Measurements from ENCODE around the gene AFMID. TPM values are rescaled to one million over a fixed set of nuclear protein-coding genes. Genes with fewer than 3 reads are reported as not detected.

The AFMID gene
- total RNA-seq, 4 donors from 2014 or later = 33.7 to 82.4 (median 60.4) TPM

DNA sequence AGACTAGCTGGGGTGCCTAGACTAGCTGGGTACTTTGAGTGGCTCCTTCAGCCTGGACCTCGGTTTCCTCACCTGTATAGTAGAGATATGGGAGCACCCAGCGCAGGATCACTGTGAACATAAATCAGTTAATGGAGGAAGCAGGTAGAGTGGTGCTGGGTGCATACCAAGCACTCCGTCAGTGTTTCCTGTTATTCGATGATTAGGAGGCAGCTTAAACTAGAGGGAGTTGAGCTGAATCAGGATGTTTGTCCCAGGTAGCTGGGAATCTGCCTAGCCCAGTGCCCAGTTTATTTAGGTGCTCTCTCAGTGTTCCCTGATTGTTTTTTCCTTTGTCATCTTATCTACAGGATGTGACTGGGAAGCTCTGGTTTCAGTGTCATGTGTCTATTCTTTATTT, 35.9 kb downstream of the AFMID start:
- intact Hi-C loops (cut with DNase I; ENCODE audit: low total_unique reads) = no loop called here
- Histone ChIP-seq H3K36me3 (no peaks in the 10 kb centered on the region), H3K4me3 (no peak overlapping the region), H3K27me3 (peaks cover 3% of the 10 kb centered on the region), H3K9me3 (no peaks in the 10 kb centered on the region), H3K4me1 (peaks cover 0 to 3% (median 0%) of the 10 kb centered on the region in 4 donors), H3K27ac (no peak overlapping the region)
- TF ChIP-seq POLR2A (IDR thresholded peaks at IDR 0.05) (no peak), EP300 (IDR thresholded peaks at IDR 0.05; ENCODE audit: low read depth) (no peak), POLR2AphosphoS5 (IDR thresholded peaks at IDR 0.05) (no peak), CTCF (IDR thresholded peaks at IDR 0.05) (no peak)
- no peak for DNase-seq
- in situ Hi-C loops (cut with MboI; ENCODE audit: low pct_ligation_motif_present in 1 of 4, low pct_unique_long_range_greater_than_20kb in 1 of 4, low sequenced_read_pairs in 3 of 4) = no loop called here
- 93 to 100% methylated on average over 2 to 4 of the region's 4 CpGs for WGBS, 2 donors (ENCODE audit: low coverage in 1 of 2)

GRCh38 chr17:78223765-78224164, 36.6 kb downstream of the AFMID start:
- 76 to 98% methylated on average over 2 to 3 of the region's 3 CpGs for WGBS, 2 donors (ENCODE audit: low coverage in 1 of 2)
- no peak for DNase-seq
- in situ Hi-C loops (cut with MboI; ENCODE audit: low pct_ligation_motif_present in 1 of 4, low pct_unique_long_range_greater_than_20kb in 1 of 4, low sequenced_read_pairs in 3 of 4) = no loop called here
- intact Hi-C loops (cut with DNase I; ENCODE audit: low total_unique reads) = no loop called here
- Histone ChIP-seq H3K9me3 (no peaks in the 10 kb centered on the region), H3K36me3 (no peaks in the 10 kb centered on the region), H3K4me3 (no peak overlapping the region), H3K27ac (peak overlapping the region in 1 of 4 donors; percentile 3), H3K4me1 (peaks cover 0 to 3% (median 0%) of the 10 kb centered on the region in 4 donors), H3K27me3 (peaks cover 3% of the 10 kb centered on the region)
- TF ChIP-seq EP300 (IDR thresholded peaks at IDR 0.05; ENCODE audit: low read depth) (no peak), POLR2A (IDR thresholded peaks at IDR 0.05) (no peak), POLR2AphosphoS5 (IDR thresholded peaks at IDR 0.05) (no peak), CTCF (IDR thresholded peaks at IDR 0.05) (no peak)

DNA sequence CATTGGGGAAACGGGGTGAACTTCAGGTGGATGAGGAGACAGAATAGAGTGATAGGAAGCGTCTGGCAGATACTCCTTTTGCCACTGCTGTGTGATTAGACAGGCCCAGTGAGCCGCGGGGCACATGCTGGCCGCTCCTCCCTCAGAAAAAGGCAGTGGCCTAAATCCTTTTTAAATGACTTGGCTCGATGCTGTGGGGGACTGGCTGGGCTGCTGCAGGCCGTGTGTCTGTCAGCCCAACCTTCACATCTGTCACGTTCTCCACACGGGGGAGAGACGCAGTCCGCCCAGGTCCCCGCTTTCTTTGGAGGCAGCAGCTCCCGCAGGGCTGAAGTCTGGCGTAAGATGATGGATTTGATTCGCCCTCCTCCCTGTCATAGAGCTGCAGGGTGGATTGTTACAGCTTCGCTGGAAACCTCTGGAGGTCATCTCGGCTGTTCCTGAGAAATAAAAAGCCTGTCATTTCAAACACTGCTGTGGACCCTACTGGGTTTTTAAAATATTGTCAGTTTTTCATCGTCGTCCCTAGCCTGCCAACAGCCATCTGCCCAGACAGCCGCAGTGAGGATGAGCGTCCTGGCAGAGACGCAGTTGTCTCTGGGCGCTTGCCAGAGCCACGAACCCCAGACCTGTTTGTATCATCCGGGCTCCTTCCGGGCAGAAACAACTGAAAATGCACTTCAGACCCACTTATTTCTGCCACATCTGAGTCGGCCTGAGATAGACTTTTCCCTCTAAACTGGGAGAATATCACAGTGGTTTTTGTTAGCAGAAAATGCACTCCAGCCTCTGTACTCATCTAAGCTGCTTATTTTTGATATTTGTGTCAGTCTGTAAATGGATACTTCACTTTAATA, 37.3 kb downstream of the AFMID start:
- Histone ChIP-seq H3K9me3 (no peaks in the 10 kb centered on the region), H3K4me3 (no peak overlapping the region), H3K4me1 (peaks cover 0 to 3% (median 0%) of the 10 kb centered on the region in 4 donors), H3K36me3 (no peaks in the 10 kb centered on the region), H3K27me3 (peaks cover 10% of the 10 kb centered on the region), H3K27ac (no peak overlapping the region)
- no peak for TF ChIP-seq EP300 (IDR thresholded peaks at IDR 0.05; ENCODE audit: low read depth)
- TF ChIP-seq POLR2A (IDR thresholded peaks at IDR 0.05) = no peak
- TF ChIP-seq CTCF (IDR thresholded peaks at IDR 0.05) = no peak
- in situ Hi-C loops (cut with MboI; ENCODE audit: low pct_ligation_motif_present in 1 of 4, low pct_unique_long_range_greater_than_20kb in 1 of 4, low sequenced_read_pairs in 3 of 4) = no loop called here
- DNase-seq = no peak
- intact Hi-C loops (cut with DNase I; ENCODE audit: low total_unique reads) = no loop called here
- WGBS, 2 donors (ENCODE audit: low coverage in 1 of 2) = 86 to 92% methylated on average over 12 to 27 of the region's 27 CpGs

DNA sequence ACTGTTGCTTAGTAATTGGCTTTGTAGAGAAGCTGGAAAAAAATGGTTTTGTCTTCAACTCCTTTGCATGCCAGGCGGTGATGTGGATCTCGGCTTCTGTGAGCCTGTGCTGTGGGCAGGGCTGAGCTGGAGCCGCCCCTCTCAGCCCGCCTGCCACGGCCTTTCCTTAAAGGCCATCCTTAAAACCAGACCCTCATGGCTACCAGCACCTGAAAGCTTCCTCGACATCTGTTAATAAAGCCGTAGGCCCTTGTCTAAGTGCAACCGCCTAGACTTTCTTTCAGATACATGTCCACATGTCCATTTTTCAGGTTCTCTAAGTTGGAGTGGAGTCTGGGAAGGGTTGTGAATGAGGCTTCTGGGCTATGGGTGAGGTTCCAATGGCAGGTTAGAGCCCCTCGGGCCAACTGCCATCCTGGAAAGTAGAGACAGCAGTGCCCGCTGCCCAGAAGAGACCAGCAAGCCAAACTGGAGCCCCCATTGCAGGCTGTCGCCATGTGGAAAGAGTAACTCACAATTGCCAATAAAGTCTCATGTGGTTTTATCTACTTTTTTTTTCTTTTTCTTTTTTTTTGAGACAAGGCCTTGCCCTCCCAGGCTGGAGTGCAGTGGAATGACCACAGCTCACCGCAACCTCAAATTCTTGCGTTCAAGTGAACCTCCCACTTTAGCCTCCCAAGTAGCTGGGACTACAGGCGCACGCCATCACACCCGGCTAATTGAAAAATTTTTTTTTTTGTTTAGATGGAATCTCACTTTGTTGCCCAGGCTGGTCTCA, 38.1 kb downstream of the AFMID start:
- H3K9me3 ChIP-seq = no peaks in the 10 kb centered on the region
- in situ Hi-C loops (cut with MboI; ENCODE audit: low pct_ligation_motif_present in 1 of 4, low pct_unique_long_range_greater_than_20kb in 1 of 4, low sequenced_read_pairs in 3 of 4) = no loop called here
- H3K4me1 ChIP-seq = peaks cover 0 to 3% (median 0%) of the 10 kb centered on the region in 4 donors
- H3K27ac ChIP-seq = no peak overlapping the region
- H3K36me3 ChIP-seq = no peaks in the 10 kb centered on the region
- no peak overlapping the region for H3K4me3 ChIP-seq
- intact Hi-C loops (cut with DNase I; ENCODE audit: low total_unique reads) = no loop called here
- 93 to 96% methylated on average over 5 to 16 of the region's 16 CpGs for WGBS, 2 donors (ENCODE audit: low coverage in 1 of 2)
- peaks cover 18% of the 10 kb centered on the region for H3K27me3 ChIP-seq
- TF ChIP-seq CTCF (IDR thresholded peaks at IDR 0.05) = no peak
- TF ChIP-seq POLR2AphosphoS5 (IDR thresholded peaks at IDR 0.05) = no peak
- TF ChIP-seq EP300 (IDR thresholded peaks at IDR 0.05; ENCODE audit: low read depth) = no peak
- TF ChIP-seq POLR2A (IDR thresholded peaks at IDR 0.05) = no peak
- DNase-seq = no peak
